GM12892 (cell line): ENCODE results near the gene PAX5.

Experiments
- POLR2A ChIP-seq: IDR thresholded peaks from 2 replicates; pipeline ENCODE4 v1.6.1; 2011; ENCODE audit warnings: low read depth, low read length, control low read depth
- POLR2AphosphoS5 ChIP-seq: IDR thresholded peaks from 2 replicates; pipeline ENCODE4 v1.6.1; 2011; ENCODE audit warnings: low read depth, low read length, control low read depth
- TAF1 ChIP-seq: IDR thresholded peaks from 2 replicates; pipeline ENCODE4 v1.6.1; 2011; ENCODE audit warnings: low read depth, mild to moderate bottlenecking, control low read depth, low read length, borderline replicate concordance

DNA sequence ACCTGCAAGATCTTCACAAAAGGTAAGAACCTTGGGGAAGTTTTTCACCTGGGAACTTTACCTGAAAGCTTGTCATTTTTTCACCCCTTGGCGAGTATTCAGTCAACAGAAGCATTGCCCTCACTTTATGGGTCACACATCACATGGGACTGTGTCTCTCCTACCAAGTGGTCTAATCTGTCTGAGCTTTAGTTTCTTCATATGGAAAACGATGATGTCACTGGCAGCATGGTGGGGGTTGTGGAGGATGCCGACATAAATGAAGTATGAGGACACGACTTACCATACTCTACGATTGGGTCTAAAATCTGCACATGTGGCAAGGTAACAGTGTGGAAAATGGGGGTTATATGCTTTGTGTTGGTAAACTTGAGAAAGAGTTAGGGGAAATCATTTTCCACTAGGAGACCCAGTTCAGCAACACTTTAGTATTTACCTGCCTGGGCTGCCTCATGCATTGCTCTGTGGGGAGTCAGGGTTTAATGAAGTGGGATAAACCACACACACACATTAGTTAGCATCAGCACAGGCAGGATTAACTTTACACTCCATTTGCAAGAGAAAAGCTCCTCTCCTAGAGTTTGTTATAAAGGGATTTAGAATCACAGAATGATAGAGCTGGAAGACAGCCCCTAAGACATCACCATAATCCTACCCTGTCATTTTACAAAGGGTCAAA lies 19.8 kb upstream of the PAX5 start:
- TF ChIP-seq POLR2A (no peak), POLR2AphosphoS5 (no peak), TAF1 (no peak)
